ENCODE results near the gene DST.

The DST gene

GRCh38 chr6:56687551-56687950 lies 44.9 kb upstream of the DST start:
- TF ChIP-seq, protein P1, sequence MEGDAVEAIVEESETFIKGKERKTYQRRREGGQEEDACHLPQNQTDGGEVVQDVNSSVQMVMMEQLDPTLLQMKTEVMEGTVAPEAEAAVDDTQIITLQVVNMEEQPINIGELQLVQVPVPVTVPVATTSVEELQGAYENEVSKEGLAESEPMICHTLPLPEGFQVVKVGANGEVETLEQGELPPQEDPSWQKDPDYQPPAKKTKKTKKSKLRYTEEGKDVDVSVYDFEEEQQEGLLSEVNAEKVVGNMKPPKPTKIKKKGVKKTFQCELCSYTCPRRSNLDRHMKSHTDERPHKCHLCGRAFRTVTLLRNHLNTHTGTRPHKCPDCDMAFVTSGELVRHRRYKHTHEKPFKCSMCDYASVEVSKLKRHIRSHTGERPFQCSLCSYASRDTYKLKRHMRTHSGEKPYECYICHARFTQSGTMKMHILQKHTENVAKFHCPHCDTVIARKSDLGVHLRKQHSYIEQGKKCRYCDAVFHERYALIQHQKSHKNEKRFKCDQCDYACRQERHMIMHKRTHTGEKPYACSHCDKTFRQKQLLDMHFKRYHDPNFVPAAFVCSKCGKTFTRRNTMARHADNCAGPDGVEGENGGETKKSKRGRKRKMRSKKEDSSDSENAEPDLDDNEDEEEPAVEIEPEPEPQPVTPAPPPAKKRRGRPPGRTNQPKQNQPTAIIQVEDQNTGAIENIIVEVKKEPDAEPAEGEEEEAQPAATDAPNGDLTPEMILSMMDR (IDR thresholded peaks at IDR 0.05): no peak
- no peak for TF ChIP-seq ZFX (IDR thresholded peaks at IDR 0.05; ENCODE audit: borderline replicate concordance)

DNA sequence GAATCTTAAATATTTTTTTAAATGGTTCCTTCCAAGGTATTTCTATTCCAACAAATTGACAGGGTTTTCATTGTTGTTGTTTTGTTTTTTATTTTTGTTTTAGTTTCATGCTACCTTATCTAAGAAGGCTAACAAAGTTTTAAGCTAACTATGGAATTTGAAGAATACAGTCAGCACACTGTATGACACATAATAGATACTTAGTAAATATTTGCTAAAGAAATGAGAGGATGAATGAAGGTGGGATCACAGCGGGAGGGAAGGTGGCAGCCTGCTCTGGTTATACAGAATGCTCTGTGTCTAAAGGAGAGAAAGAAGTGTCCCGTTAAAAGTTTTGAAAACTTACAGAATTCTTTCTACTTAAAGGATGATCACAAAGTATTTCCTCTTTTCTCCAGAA lies 43.7 kb upstream of the DST start:
- TF ChIP-seq, protein P1 (IDR thresholded peaks at IDR 0.05): no peak
- H3K27ac ChIP-seq: no peak overlapping the region

More at GRCh38 chr6:56687551-56687950, 44.9 kb upstream of the DST start:
- H3K27ac ChIP-seq: no peak overlapping the region

- H3K27ac ChIP-seq: no peak overlapping the region; the same call in 1 of the 2 replicates
- TF ChIP-seq ZFX (IDR thresholded peaks at IDR 0.05; ENCODE audit: borderline replicate concordance): no peak
- TF ChIP-seq, protein P1 (IDR thresholded peaks at IDR 0.05): no peak
Measured at GRCh38 chr6:56685994-56686393, 43.3 kb upstream of the DST start.

GRCh38 chr6:56685102-56685733 lies 42.5 kb upstream of the DST start:
- no peak for TF ChIP-seq ZFX (IDR thresholded peaks at IDR 0.05; ENCODE audit: borderline replicate concordance)
- TF ChIP-seq, protein P1 (IDR thresholded peaks at IDR 0.05): no peak
- peak overlapping the region; percentile 47 for H3K27ac ChIP-seq

- peak overlapping the region; percentile 47 for H3K27ac ChIP-seq
- TF ChIP-seq, protein P1 (IDR thresholded peaks at IDR 0.05): no peak
- no peak for TF ChIP-seq ZFX (IDR thresholded peaks at IDR 0.05; ENCODE audit: borderline replicate concordance)
Measured at GRCh38 chr6:56684342-56685101, 41.8 kb upstream of the DST start.

DNA sequence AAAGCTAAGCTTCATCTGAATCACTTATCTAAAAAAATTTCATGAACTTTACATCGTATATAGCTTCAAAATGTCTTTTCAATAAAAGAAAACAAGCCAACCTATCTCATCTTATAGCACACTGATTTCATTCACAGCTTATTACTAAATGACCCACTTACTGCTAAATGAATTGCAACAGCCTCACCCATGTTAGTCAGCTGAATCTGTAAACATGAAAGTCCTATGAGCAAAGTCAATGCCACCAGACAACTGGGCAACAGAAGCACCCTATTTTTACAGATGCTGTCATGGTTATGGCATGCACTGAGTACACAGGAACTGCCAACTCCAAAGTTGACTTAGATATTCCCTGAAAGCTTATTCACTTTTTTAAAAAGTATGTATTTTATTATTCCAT lies 41.2 kb upstream of the DST start:
- H3K27ac ChIP-seq: no peak overlapping the region
- TF ChIP-seq ZFX (IDR thresholded peaks at IDR 0.05; ENCODE audit: borderline replicate concordance): no peak
- TF ChIP-seq, protein P1 (IDR thresholded peaks at IDR 0.05): no peak

GRCh38 chr6:56682635-56683034 lies 39.9 kb upstream of the DST start:
- no peak for TF ChIP-seq ZFX (IDR thresholded peaks at IDR 0.05; ENCODE audit: borderline replicate concordance)
- TF ChIP-seq, protein P1 (IDR thresholded peaks at IDR 0.05): no peak
- no peak overlapping the region for H3K27ac ChIP-seq
